Cardiac fibroblast (primary cell): ENCODE measurements around the gene ROS1.

Experiments used
- DNase-seq, 2 donors: peaks; one replicate each; pipeline versions ENCODE4 v3.0.0 to v3.0.0-alpha.2; 2010; ENCODE audit warnings: low read depth in 2 of 2
- H3K4me3 ChIP-seq, 2 donors: replicated peaks in 1 of 2; 1 replicate in 1 of 2; 2 replicates in 1 of 2; pipeline ENCODE4 v1.5.1; 2011; ENCODE audit warnings: low read depth in 2 of 2, low read length in 2 of 2, mild to moderate bottlenecking in 2 of 2, moderate library complexity in 1 of 2
- CTCF ChIP-seq: IDR thresholded peaks from one replicate; pipeline ENCODE4 v1.5.1; 2011; ENCODE audit warnings: low read depth, mild to moderate bottlenecking, low read length, inconsistent platforms

Gene ROS1

GRCh38 chr6:117309611-117310010, 116.1 kb downstream of the ROS1 start:
- H3K4me3 ChIP-seq, result no peak overlapping the region
- no peak for TF ChIP-seq CTCF
- no peak for DNase-seq

GRCh38 chr6:117309069-117309468, 116.7 kb downstream of the ROS1 start:
- no peak overlapping the region for H3K4me3 ChIP-seq
- no peak for TF ChIP-seq CTCF
- DNase-seq, result no peak

DNA sequence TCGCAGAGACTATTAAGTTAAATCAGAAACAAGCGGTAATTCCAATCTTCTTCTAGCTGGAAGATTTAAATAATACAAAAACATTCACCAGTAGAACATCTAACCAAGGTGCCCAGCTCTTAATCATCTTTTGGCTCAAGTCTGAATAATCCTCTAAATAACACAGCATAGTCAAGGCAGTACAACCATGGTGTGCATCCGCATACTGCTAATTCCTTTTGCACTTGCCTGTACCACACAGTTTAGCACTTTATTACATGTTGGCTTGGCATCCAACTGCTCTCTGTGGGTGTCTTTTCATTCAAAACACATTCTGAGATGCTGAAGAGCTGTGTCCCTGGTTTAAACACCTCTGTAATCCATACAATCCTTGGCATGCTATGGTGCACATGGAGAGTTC, 118.1 kb downstream of the ROS1 start:
- H3K4me3 ChIP-seq, result no peak overlapping the region
- DNase-seq, result no peak
- TF ChIP-seq CTCF, result no peak

DNA sequence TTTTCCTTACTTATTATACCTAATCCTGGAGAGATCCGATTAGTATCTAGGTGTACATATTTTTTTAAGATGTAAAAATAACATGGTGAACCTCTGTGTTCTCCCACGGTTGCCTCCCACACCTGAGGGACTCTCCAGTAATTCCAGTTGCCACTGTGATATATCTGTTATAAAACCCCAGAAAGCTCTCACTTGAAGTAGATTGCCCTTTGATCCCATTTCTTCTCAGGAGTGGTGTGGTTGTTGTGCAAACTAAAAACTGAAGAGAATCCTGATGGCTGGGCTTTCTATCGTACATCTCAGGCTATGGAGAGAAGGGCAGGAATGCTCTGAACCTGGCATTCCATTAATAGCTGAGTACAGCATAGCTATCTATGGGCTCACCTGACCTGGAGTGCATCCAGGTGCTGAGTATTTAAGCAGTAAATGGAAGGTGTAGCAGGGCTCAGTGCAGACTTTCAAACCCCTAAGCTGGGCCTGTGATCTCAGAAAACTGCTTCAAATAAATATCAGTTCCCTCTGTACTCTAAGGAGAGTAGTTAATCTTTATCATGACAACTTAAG, 119.4 kb downstream of the ROS1 start:
- TF ChIP-seq CTCF, result no peak
- no peak overlapping the region for H3K4me3 ChIP-seq
- DNase-seq, result no peak

- H3K4me3 ChIP-seq, result no peak overlapping the region
- TF ChIP-seq CTCF, result no peak
- no peak for DNase-seq
Observed at GRCh38 chr6:117304446-117304845, 121.3 kb downstream of the ROS1 start.

DNA sequence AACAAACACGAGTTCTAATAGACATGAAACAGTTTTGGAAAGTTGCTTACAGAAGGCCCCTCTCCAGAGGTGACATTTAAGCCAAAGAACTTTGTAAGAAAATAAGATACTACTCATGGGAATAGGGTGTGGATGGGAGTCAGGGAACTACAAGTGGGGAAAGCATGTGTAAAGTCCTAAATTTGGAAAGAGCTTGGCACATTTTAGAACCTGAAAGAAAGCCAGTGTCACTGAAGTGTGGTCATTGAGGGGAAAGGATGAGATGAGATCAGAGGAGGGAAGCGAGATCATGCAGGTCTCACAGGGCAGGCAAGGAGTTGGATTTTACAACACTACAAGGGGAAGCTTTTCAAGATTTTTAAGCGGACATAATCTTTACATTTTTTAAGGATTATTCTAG, 122.4 kb downstream of the ROS1 start:
- no peak for TF ChIP-seq CTCF
- H3K4me3 ChIP-seq, result no peak overlapping the region
- DNase-seq, result no peak

- DNase-seq, result no peak
- H3K4me3 ChIP-seq, result no peak overlapping the region
- TF ChIP-seq CTCF, result no peak
Observed at GRCh38 chr6:117298941-117299340, 126.8 kb downstream of the ROS1 start.
